A549 (cell line): Measurements from ENCODE around the gene DGLUCY. TPM values are rescaled to one million over a fixed set of nuclear protein-coding genes. Genes with fewer than 3 reads are reported as not detected.

Experiments used
- ATAC-seq, 2 experiments: fragments of 200-7000 bp in 1 of 2; fragments of >200 bp in 1 of 2; cut with Nextera tagmentation in 1 of 2; cut with Tn5 transposase in 1 of 2; 3 replicates each; pipeline versions ENCODE4 v1.8.0 to v1.9.1; 2018 to 2020; ENCODE audit warnings: mild to moderate bottlenecking in 1 of 2, moderate library complexity in 1 of 2
- CTCF ChIA-PET: fragments of 300-600 bp; sonication (Branson Sonifier 250); formaldehyde crosslinking; extraction: SDS; loops from one replicate; lab custom pipeline; 2021; ENCODE audit warnings: antibody characterized with exemption, inconsistent platforms; lab: Yijun Ruan, JAX
- POLR2A ChIA-PET: fragments of 350-600 bp; formaldehyde crosslinking; extraction: SDS; loops from one replicate; lab custom pipeline; 2021; ENCODE audit warnings: antibody characterized with exemption, inconsistent platforms; lab: Yijun Ruan, JAX
- DNase-seq, 2 experiments: peaks; one replicate each; pipeline versions ENCODE4 v3.0.0 to v3.0.0-alpha.2; 2011 to 2016; ENCODE audit warnings: low read depth in 1 of 2, low spot score in 1 of 2
- FAIRE-seq: peaks from 2 replicates; lab custom pipeline; 2011; peaks lifted over from hg19 to GRCh38; lab: Jason Lieb, UNC
- H3K27ac ChIP-seq, 2 experiments: fragments of >200 bp; sonication (Bioruptor Twin); formaldehyde crosslinking; 3 replicates each; pipeline ENCODE4 v1.5.1; 2016 to 2017
- H3K4me1 ChIP-seq: fragments of >200 bp; sonication (Bioruptor Twin); formaldehyde crosslinking; 3 replicates; pipeline ENCODE4 v1.6.1; 2016
- H3K4me2 ChIP-seq: fragments of >200 bp; sonication (Bioruptor Twin); formaldehyde crosslinking; 3 replicates; pipeline ENCODE4 v1.6.1; 2016
- H3K4me3 ChIP-seq: fragments of >200 bp; sonication (Bioruptor Twin); formaldehyde crosslinking; 3 replicates; pipeline ENCODE4 v1.5.1; 2016
- H3K9me3 ChIP-seq: fragments of >200 bp; sonication (Bioruptor Twin); formaldehyde crosslinking; 3 replicates; pipeline ENCODE4 v1.6.1; 2016
- EP300 ChIP-seq, 2 experiments: fragments of >200 bp; sonication (Bioruptor Twin); formaldehyde crosslinking; IDR thresholded peaks; 2 replicates in 1 of 2; 3 replicates in 1 of 2; pipeline ENCODE4 v1.6.1; 2016 to 2017
- HOXA7 ChIP-seq: fragments of 250-450 bp; sonication (Bioruptor Pico); IDR thresholded peaks from 2 replicates; pipeline ENCODE4 v1.5.0; 2020; ENCODE audit warnings: mild to moderate bottlenecking, moderate library complexity
- KDM5A ChIP-seq: fragments of 200-600 bp; sonication (generic); IDR thresholded peaks from 2 replicates; pipeline ENCODE4 v1.6.1; 2016; ENCODE audit warnings: antibody characterized with exemption, mild to moderate bottlenecking
- PHF8 ChIP-seq: fragments of 200-600 bp; sonication (generic); IDR thresholded peaks from 2 replicates; pipeline ENCODE4 v1.6.1; 2016; ENCODE audit warnings: low read depth, mild to moderate bottlenecking, antibody characterized with exemption, moderate library complexity, borderline replicate concordance
- TFCP2L1 ChIP-seq: fragments of 250-450 bp; sonication (Bioruptor Pico); IDR thresholded peaks from 2 replicates; pipeline ENCODE4 v1.5.0; 2021; ENCODE audit warnings: mild to moderate bottlenecking
- WGBS: methylation state at CpG from one replicate; pipeline ENCODE4 v1.1.6; 2017; ENCODE audit errors: missing lambda C conversion rate; 5-methylcytosine and 5-hydroxymethylcytosine counted together
- polyA plus RNA-seq, 4 experiments: library from polyadenylated mRNA; depleted of rRNA in 3 of 4; stranded (reverse); fragments of >200 nt; fragmentation: RNase III in 1 of 4; extraction: RNeasy Plus Mini Kit Qiagen cat#74134 plus additional on column Dnase treatment in 1 of 4; gene quantifications; 2 replicates in 3 of 4; 3 replicates in 1 of 4; pipeline ENCODE4 v1.2.3, GENCODE V29; 2011 to 2017
- small RNA-seq, 6 experiments: library from RNA; depleted of rRNA; stranded (forward); fragments of <200 nt; gene quantifications; one replicate each; pipeline ENCODE3, GENCODE V24; 2012
- TF ChIP-seq, protein P1 (sequence below): IDR thresholded peaks from 2 replicates; pipeline ENCODE4 v1.6.1; 2012
- TF ChIP-seq, protein P2 (sequence below): fragments of 150-350 bp; IDR thresholded peaks from 2 replicates; pipeline ENCODE4 v1.6.1; 2014; ENCODE audit warnings: low read depth, mild to moderate bottlenecking, low read length
- TF ChIP-seq, protein P3 (sequence below): fragments of 450-650 bp; IDR thresholded peaks from 2 replicates; pipeline ENCODE4 v1.6.1; 2014; ENCODE audit warnings: antibody characterized with exemption

The DGLUCY gene
- polyA plus RNA-seq, 2 of the 4 experiments (the other 2 are of a cell fraction) = 14.4 to 17.5 TPM

DNA sequence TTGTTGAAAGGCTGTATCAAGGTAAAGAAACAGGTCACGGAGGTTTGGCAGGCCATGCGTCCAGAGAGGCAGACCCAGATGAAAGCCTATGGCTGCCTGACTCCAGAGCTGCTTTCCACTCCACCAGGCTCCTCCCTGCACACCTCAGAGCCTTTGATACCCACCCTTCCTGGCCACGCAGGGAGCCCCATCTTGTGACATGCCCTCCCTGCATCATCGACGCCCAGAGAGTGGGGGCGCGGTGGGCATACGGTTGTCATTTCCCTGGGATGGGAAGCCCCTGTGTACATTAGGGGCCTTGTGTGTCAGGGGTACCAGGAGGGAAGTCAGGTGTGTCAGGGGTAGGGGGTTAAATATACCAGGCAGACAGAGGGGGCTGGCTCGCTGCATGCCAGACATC, 160.9 kb downstream of the DGLUCY start:
- Histone ChIP-seq H3K27ac (no peak overlapping the region), H3K4me1 (no peaks in the 10 kb centered on the region)

More for the DNA sequence above, 160.9 kb downstream of the DGLUCY start:
- ChIA-PET CTCF (interaction anchor here (0.6 to 5.3 kb wide), 5 partner anchors 11 to 372 kb away, joined by 3 to 24 read pairs (median 4); no protein-coding TSS in a partner anchor), POLR2A (no interaction called here)
- Histone ChIP-seq H3K9me3 (no peaks in the 10 kb centered on the region), H3K4me2 (no peak overlapping the region), H3K4me3 (no peak overlapping the region)
- WGBS = 90% methylated on average over 6 of the region's 9 CpGs
- DNase-seq (no peak), FAIRE-seq (no peak), ATAC-seq (no peak)
- TF ChIP-seq KDM5A (no peak), TFCP2L1 (CRISPR knock-in tag) (no peak), PHF8 (no peak), EP300 (IDR thresholded peaks at IDR 0.05) (no peak), HOXA7 (CRISPR knock-in tag) (no peak)
- TF ChIP-seq, protein P1, sequence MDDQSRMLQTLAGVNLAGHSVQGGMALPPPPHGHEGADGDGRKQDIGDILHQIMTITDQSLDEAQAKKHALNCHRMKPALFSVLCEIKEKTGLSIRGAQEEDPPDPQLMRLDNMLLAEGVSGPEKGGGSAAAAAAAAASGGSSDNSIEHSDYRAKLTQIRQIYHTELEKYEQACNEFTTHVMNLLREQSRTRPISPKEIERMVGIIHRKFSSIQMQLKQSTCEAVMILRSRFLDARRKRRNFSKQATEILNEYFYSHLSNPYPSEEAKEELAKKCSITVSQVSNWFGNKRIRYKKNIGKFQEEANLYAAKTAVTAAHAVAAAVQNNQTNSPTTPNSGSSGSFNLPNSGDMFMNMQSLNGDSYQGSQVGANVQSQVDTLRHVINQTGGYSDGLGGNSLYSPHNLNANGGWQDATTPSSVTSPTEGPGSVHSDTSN = no peak
- TF ChIP-seq, protein P2, sequence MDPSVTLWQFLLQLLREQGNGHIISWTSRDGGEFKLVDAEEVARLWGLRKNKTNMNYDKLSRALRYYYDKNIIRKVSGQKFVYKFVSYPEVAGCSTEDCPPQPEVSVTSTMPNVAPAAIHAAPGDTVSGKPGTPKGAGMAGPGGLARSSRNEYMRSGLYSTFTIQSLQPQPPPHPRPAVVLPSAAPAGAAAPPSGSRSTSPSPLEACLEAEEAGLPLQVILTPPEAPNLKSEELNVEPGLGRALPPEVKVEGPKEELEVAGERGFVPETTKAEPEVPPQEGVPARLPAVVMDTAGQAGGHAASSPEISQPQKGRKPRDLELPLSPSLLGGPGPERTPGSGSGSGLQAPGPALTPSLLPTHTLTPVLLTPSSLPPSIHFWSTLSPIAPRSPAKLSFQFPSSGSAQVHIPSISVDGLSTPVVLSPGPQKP = no peak
- TF ChIP-seq, protein P3, sequence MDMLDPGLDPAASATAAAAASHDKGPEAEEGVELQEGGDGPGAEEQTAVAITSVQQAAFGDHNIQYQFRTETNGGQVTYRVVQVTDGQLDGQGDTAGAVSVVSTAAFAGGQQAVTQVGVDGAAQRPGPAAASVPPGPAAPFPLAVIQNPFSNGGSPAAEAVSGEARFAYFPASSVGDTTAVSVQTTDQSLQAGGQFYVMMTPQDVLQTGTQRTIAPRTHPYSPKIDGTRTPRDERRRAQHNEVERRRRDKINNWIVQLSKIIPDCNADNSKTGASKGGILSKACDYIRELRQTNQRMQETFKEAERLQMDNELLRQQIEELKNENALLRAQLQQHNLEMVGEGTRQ = no peak

Small RNA genes within 50 kb of the gene (small RNA-seq; reads per million reads assigned to genes)
- gene RNU7-30P = 0 reads per million in 6 experiments
- gene SNORA11B = 1.0 to 167 (median 9.8) reads per million in 6 experiments

Other genes with a start within 250 kb of the DGLUCY start
- gene RPS6KA5, start 53.4 kb upstream of the DGLUCY start, polyA plus RNA-seq (2011; rRNA removed) = 3.6 and 4.1 TPM in 2 replicates
- 2.2 to 3.2 TPM (median 3.0 TPM) in 3 replicates for gene RPS6KA5, start 53.4 kb upstream of the DGLUCY start, polyA plus RNA-seq (2017; fragmentation: RNase III; extraction: RNeasy Plus Mini Kit Qiagen cat#74134 plus additional on column Dnase treatment)
- gene GPR68, start 130.6 kb downstream of the DGLUCY start, polyA plus RNA-seq (2011; rRNA removed) = 0.09 TPM in 2 replicates
- gene GPR68, start 130.6 kb downstream of the DGLUCY start, polyA plus RNA-seq (2017; fragmentation: RNase III; extraction: RNeasy Plus Mini Kit Qiagen cat#74134 plus additional on column Dnase treatment) = 0.07 to 0.09 TPM (median 0.09 TPM) in 3 replicates